MM.1S (cell line): ENCODE data around the gene WHAMM.

Experiments
- CTCF ChIP-seq: fragments of 300-600 bp; sonication (generic); IDR thresholded peaks from 2 replicates; pipeline ENCODE4 v1.5.1; 2016; ENCODE audit warnings: antibody characterized with exemption, low read length, mixed read lengths
- EZH2 ChIP-seq: fragments of 300-600 bp; sonication (generic); optimal IDR thresholded peaks from 2 replicates; pipeline ENCODE3; 2017; ENCODE audit warnings: low read depth, mild to moderate bottlenecking, antibody characterized with exemption, low read length, mixed read lengths
- EZH2phosphoT487 ChIP-seq: fragments of 300-600 bp; sonication (generic); IDR thresholded peaks from 2 replicates; pipeline ENCODE4 v1.6.1; 2018; ENCODE audit warnings: antibody characterized with exemption, low read length

GRCh38 chr15:82763361-82764116 is 45.9 kb upstream of the WHAMM start:
- TF ChIP-seq CTCF (no peak), EZH2 (no peak), EZH2phosphoT487 (no peak)
